Neural progenitor cell (in vitro differentiated cells): ENCODE results near the gene LHB. TPM values are rescaled to one million over a fixed set of nuclear protein-coding genes. Genes with fewer than 3 reads are reported as not detected.

ENCODE experiments used
- DNase-seq: peaks from one replicate; pipeline ENCODE4 v3.0.0-alpha.2; 2016; ENCODE audit warnings: low spot score
- H2AFZ ChIP-seq: fragments of 200-600 bp; sonication (generic); replicated peaks from 2 replicates; pipeline ENCODE4 v1.6.1; 2016; ENCODE audit warnings: antibody characterized with exemption
- H3F3A ChIP-seq: fragments of 200-600 bp; sonication (generic); 2 replicates; pipeline ENCODE4 v1.6.1; 2016; ENCODE audit warnings: antibody characterized with exemption, low read depth
- H3K27ac ChIP-seq: fragments of 200-600 bp; sonication (generic); 2 replicates; pipeline ENCODE4 v1.5.1; 2016; ENCODE audit warnings: mild to moderate bottlenecking
- H3K27me3 ChIP-seq: fragments of 200-600 bp; sonication (generic); 2 replicates; pipeline ENCODE4 v1.6.1; 2016; ENCODE audit warnings: mild to moderate bottlenecking, moderate library complexity
- H3K36me3 ChIP-seq: fragments of 200-600 bp; sonication (generic); 2 replicates; pipeline ENCODE4 v1.5.1; 2016
- H3K4me1 ChIP-seq: fragments of 200-600 bp; sonication (generic); 2 replicates; pipeline ENCODE4 v1.6.1; 2016; ENCODE audit warnings: mixed run types
- H3K4me2 ChIP-seq: fragments of 200-600 bp; sonication (generic); 2 replicates; pipeline ENCODE4 v1.6.1; 2016
- H3K4me3 ChIP-seq: fragments of 200-600 bp; sonication (generic); 2 replicates; pipeline ENCODE4 v1.5.1; 2016
- H3K79me2 ChIP-seq: fragments of 200-600 bp; sonication (generic); 2 replicates; pipeline ENCODE4 v1.6.1; 2016; ENCODE audit warnings: low read depth
- H3K9ac ChIP-seq: fragments of 200-600 bp; sonication (generic); 2 replicates; pipeline ENCODE4 v1.6.1; 2016
- H3K9me3 ChIP-seq: fragments of 200-600 bp; sonication (generic); 2 replicates; pipeline ENCODE4 v1.5.1; 2016; ENCODE audit warnings: low read depth
- H4K20me1 ChIP-seq: fragments of 200-600 bp; sonication (generic); 2 replicates; pipeline ENCODE4 v1.6.1; 2016; ENCODE audit warnings: low read depth
- H3K27ac Mint-ChIP-seq: 3 replicates; pipeline ENCODE4 v1.8.0; 2021; ENCODE audit warnings: mixed read lengths
- H3K27me3 Mint-ChIP-seq: 2 replicates; pipeline ENCODE4 v1.8.0; 2022; ENCODE audit warnings: low read depth, mild to moderate bottlenecking, inconsistent platforms, moderate library complexity, mixed read lengths; ENCODE audit not compliant: insufficient read depth
- H3K36me3 Mint-ChIP-seq: 3 replicates; pipeline ENCODE4 v1.8.0; 2021; ENCODE audit warnings: mixed read lengths
- H3K4me1 Mint-ChIP-seq: 3 replicates; pipeline ENCODE4 v1.8.0; 2021; ENCODE audit warnings: mixed read lengths
- H3K4me3 Mint-ChIP-seq: 3 replicates; pipeline ENCODE4 v1.8.0; 2021; ENCODE audit warnings: mild to moderate bottlenecking, moderate library complexity, mixed read lengths
- H3K9me3 Mint-ChIP-seq: 3 replicates; pipeline ENCODE4 v1.8.0; 2020; ENCODE audit warnings: mixed read lengths
- CTCF ChIP-seq: fragments of 200-600 bp; sonication (generic); IDR thresholded peaks from 2 replicates; pipeline ENCODE4 v1.5.1; 2017; ENCODE audit warnings: antibody characterized with exemption, mild to moderate bottlenecking
- EZH2 ChIP-seq: fragments of 200-600 bp; sonication (generic); IDR thresholded peaks from 2 replicates; pipeline ENCODE4 v1.6.1; 2017; ENCODE audit warnings: antibody characterized with exemption, mild to moderate bottlenecking, moderate library complexity
- EZH2phosphoT487 ChIP-seq: fragments of 200-600 bp; sonication (generic); IDR thresholded peaks from 2 replicates; pipeline ENCODE4 v1.6.1; 2017; ENCODE audit warnings: antibody characterized with exemption
- total RNA-seq: library from RNA; depleted of rRNA; stranded (reverse); fragments of >200 nt; gene quantifications from 2 replicates; pipeline ENCODE4 v1.2.3, GENCODE V29; 2015; ENCODE audit warnings: low replicate concordance

The LHB gene
- total RNA-seq, 1 donor from 2014 or later = not detected

- H3K27me3 ChIP-seq = peaks cover 23% of the 10 kb centered on the region
- H3K36me3 ChIP-seq = no peaks in the 10 kb centered on the region
- peaks cover 8% of the 10 kb centered on the region for H4K20me1 ChIP-seq
- Mint-ChIP-seq H3K4me1 (peaks cover 3% of the 10 kb centered on the region), H3K27ac (no peak overlapping the region), H3K4me3 (no peak overlapping the region), H3K9me3 (peaks cover 2% of the 10 kb centered on the region), H3K36me3 (peaks cover 9% of the 10 kb centered on the region), H3K27me3 (peaks cover 12% of the 10 kb centered on the region)
- no peaks in the 10 kb centered on the region for H3K79me2 ChIP-seq
- no peak overlapping the region for H3K27ac ChIP-seq
- no peak overlapping the region for H3K4me2 ChIP-seq
- H3K9me3 ChIP-seq = no peaks in the 10 kb centered on the region
- H3K4me3 ChIP-seq = no peak overlapping the region
- H3K4me1 ChIP-seq = peaks cover 12% of the 10 kb centered on the region
- no peak for DNase-seq
- H3F3A ChIP-seq = peaks cover 12% of the 10 kb centered on the region
- no peak overlapping the region for H3K9ac ChIP-seq
- TF ChIP-seq EZH2phosphoT487 (no peak), CTCF (no peak), EZH2 (no peak)
- H2AFZ ChIP-seq = no peak overlapping the region
Observed at GRCh38 chr19:49014123-49014869, 2.6 kb downstream of the LHB start.

- Mint-ChIP-seq H3K4me3 (no peak overlapping the region), H3K27ac (no peak overlapping the region), H3K9me3 (no peaks in the 10 kb centered on the region), H3K27me3 (no peaks in the 10 kb centered on the region), H3K36me3 (peaks cover 15% of the 10 kb centered on the region), H3K4me1 (no peaks in the 10 kb centered on the region)
- Histone ChIP-seq H3F3A (no peaks in the 10 kb centered on the region), H3K4me1 (no peaks in the 10 kb centered on the region), H3K9me3 (no peaks in the 10 kb centered on the region), H3K4me3 (no peak overlapping the region), H3K4me2 (no peak overlapping the region), H3K27me3 (no peaks in the 10 kb centered on the region), H4K20me1 (no peaks in the 10 kb centered on the region), H3K27ac (no peak overlapping the region), H2AFZ (no peak overlapping the region), H3K36me3 (no peaks in the 10 kb centered on the region), H3K9ac (no peak overlapping the region), H3K79me2 (no peaks in the 10 kb centered on the region)
- TF ChIP-seq CTCF (no peak), EZH2phosphoT487 (no peak), EZH2 (no peak)
- DNase-seq = no peak
Observed at GRCh38 chr19:49011194-49011593, 5.7 kb downstream of the LHB start.

GRCh38 chr19:49010453-49010852 is 6.4 kb downstream of the LHB start:
- H3K36me3 ChIP-seq = no peaks in the 10 kb centered on the region
- Mint-ChIP-seq H3K27ac (no peak overlapping the region), H3K27me3 (no peaks in the 10 kb centered on the region), H3K4me1 (no peaks in the 10 kb centered on the region), H3K9me3 (no peaks in the 10 kb centered on the region), H3K36me3 (peaks cover 13% of the 10 kb centered on the region), H3K4me3 (no peak overlapping the region)
- no peaks in the 10 kb centered on the region for H3K79me2 ChIP-seq
- H3K9me3 ChIP-seq = no peaks in the 10 kb centered on the region
- no peak overlapping the region for H3K4me3 ChIP-seq
- H3K4me2 ChIP-seq = no peak overlapping the region
- H3F3A ChIP-seq = no peaks in the 10 kb centered on the region
- no peaks in the 10 kb centered on the region for H3K4me1 ChIP-seq
- H3K27me3 ChIP-seq = no peaks in the 10 kb centered on the region
- no peaks in the 10 kb centered on the region for H4K20me1 ChIP-seq
- no peak overlapping the region for H3K9ac ChIP-seq
- DNase-seq = no peak
- H3K27ac ChIP-seq = no peak overlapping the region
- no peak for TF ChIP-seq EZH2phosphoT487
- no peak for TF ChIP-seq CTCF
- H2AFZ ChIP-seq = no peak overlapping the region
